IPS DF 6.9 (cell line): ENCODE measurements around the gene MED26.

ENCODE experiments used
- DNase-seq: peaks from one replicate; pipeline ENCODE4 v3.0.0-alpha.2; 2013; ENCODE audit warnings: low read depth, low spot score
- H3K27ac ChIP-seq: one replicate; pipeline ENCODE4 v1.5.1; 2013; ENCODE audit warnings: low read length, control low read depth
- H3K27me3 ChIP-seq: 2 replicates; pipeline ENCODE4 v1.6.1; 2013; ENCODE audit warnings: mild to moderate bottlenecking, low read length; ENCODE audit not compliant: control insufficient read depth, insufficient read depth
- H3K36me3 ChIP-seq: 2 replicates; pipeline ENCODE4 v1.6.1; 2013; ENCODE audit warnings: low read length; ENCODE audit not compliant: control insufficient read depth, insufficient read depth
- H3K4me1 ChIP-seq: 2 replicates; pipeline ENCODE4 v1.6.1; 2013; ENCODE audit warnings: low read length; ENCODE audit not compliant: control insufficient read depth, insufficient read depth
- H3K4me3 ChIP-seq: 2 replicates; pipeline ENCODE4 v1.5.1; 2013; ENCODE audit warnings: mild to moderate bottlenecking, low read length
- H3K9me3 ChIP-seq: 2 replicates; pipeline ENCODE4 v1.6.1; 2013; ENCODE audit warnings: low read length, inconsistent platforms; ENCODE audit not compliant: control insufficient read depth, insufficient read depth
- WGBS: extraction: QIAGEN DNeasy Blood & Tissue Kit; methylation state at CpG from one replicate; pipeline ENCODE4 v1.1.7; 2013; ENCODE audit warnings: mixed read lengths, missing lambda C conversion rate; ENCODE audit not compliant: insufficient read length, insufficient coverage; 5-methylcytosine and 5-hydroxymethylcytosine counted together

The MED26 gene

GRCh38 chr19:16585094-16585801, 42.8 kb downstream of the MED26 start:
- DNase-seq, result no peak
- no peaks in the 10 kb centered on the region for H3K36me3 ChIP-seq
- H3K9me3 ChIP-seq, result no peaks in the 10 kb centered on the region
- peaks cover 24% of the 10 kb centered on the region for H3K4me1 ChIP-seq
- H3K4me3 ChIP-seq, result no peak overlapping the region
- WGBS, result no CpG with 5 or more reads among the region's 13 CpGs
- H3K27me3 ChIP-seq, result no peaks in the 10 kb centered on the region
- H3K27ac ChIP-seq, result no peak overlapping the region

DNA sequence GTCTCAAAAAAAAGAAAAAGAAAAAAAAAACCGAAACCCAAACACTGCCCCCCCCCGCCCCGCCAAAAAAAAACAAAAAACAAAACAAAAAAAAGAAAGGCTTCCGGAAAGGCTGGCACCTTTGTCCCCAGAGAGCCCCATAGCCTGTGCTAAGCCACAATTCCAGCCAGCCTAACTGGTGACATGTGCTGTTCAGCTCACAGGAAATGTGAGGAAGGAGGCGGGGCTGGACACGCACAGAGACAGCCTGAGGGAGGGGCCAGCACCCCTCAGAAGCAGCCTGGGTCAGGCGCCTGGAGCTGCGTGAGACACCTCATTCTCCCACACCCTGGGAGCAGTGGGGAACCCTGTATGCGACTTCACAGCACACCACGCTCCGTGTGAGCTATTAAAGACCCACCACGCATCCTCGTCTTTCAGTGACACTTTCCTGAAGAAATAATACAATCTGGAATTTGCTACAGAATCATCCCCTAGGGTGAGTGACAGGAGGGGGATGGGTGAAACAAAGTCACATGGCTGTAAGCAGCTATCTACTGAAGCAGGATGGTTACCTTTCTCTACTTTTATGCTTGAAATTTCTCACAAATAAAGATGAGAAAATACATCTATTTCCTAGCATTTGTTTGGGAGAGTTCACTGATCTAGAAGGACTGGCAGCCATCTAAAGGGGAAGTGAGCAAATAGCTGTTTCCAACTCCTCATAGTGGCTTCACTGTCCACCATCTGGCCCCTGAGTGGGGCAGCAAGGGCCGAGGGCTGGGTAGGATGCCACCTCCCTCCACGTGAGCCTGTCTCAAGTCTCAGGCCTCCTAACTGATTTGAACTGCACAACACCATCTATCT, 43.5 kb downstream of the MED26 start:
- Histone ChIP-seq H3K4me1 (peaks cover 24% of the 10 kb centered on the region), H3K36me3 (no peaks in the 10 kb centered on the region), H3K27ac (no peak overlapping the region), H3K4me3 (no peak overlapping the region), H3K9me3 (no peaks in the 10 kb centered on the region), H3K27me3 (no peaks in the 10 kb centered on the region)
- no peak for DNase-seq
- WGBS, result no CpG with 5 or more reads among the region's 15 CpGs

DNA sequence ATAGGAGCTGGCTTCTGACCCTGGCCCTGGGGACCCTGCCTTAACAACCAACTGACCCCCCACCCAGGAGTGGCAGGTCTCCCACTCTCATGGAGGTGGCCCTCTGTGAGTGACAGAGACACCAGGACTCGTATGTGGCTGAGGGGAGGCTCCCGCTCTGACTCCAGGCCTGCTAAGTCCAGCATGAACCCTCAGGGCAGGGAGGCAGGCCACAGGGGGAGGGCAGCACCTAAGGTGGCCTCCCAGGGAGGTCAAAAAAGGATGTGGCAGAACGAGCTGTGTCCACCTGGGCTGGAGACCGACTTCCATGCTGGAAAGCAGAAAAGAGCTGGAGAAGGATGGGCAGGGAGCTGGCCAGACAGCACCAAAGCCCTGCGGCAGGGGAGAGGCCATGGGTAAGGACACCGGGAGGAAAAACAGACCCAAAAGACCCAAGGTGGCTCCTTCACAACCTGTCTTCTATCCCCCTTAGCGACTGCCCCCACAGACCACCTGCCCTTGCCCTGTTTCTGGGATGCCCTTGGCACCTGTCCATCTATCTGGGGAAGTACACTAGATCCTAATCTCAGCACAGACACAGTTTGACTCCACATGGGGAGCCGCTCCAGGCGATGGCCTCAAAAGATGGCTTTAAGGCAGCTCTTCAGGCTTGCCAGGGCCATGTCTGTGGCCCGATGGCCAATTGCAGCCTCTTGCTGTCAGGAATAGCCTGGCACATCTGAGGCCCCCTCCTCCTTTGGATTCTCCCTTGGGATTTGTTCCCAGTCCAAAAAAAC, 45.3 kb downstream of the MED26 start:
- Histone ChIP-seq H3K27ac (no peak overlapping the region), H3K9me3 (no peaks in the 10 kb centered on the region), H3K4me3 (no peak overlapping the region), H3K36me3 (peaks cover 6% of the 10 kb centered on the region; the same call in 1 of the 2 replicates), H3K27me3 (no peaks in the 10 kb centered on the region), H3K4me1 (peaks cover 19% of the 10 kb centered on the region)
- no peak for DNase-seq
- no CpG with 5 or more reads among the region's 10 CpGs for WGBS

DNA sequence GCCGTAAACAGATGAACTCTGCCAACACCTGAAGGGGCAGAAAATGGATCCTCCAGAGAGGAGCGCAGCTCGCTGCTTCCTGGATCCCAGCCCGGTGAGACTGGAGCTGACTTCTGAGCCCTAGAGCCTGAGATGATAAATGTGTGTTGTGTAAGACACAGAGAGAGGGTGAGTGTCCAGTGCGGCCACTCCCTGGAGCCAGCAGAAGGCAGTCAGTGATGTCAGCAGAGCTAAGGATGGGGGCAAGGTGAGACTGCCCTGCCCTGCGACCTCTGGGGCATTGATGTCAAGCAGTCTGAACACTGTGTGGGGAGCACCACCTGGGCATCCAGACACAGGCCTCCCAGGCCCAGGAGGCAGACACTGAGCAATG, 46.0 kb downstream of the MED26 start:
- Histone ChIP-seq H3K4me1 (peaks cover 11% of the 10 kb centered on the region), H3K9me3 (no peaks in the 10 kb centered on the region), H3K27ac (no peak overlapping the region), H3K4me3 (no peak overlapping the region), H3K36me3 (peaks cover 7% of the 10 kb centered on the region), H3K27me3 (no peaks in the 10 kb centered on the region)
- WGBS, result no CpG with 5 or more reads among the region's 6 CpGs
- no peak for DNase-seq

GRCh38 chr19:16581145-16581970, 46.6 kb downstream of the MED26 start:
- peaks cover 13% of the 10 kb centered on the region for H3K36me3 ChIP-seq
- H3K27me3 ChIP-seq, result no peaks in the 10 kb centered on the region
- no CpG with 5 or more reads among the region's 12 CpGs for whole genome bisulfite sequencing
- H3K27ac ChIP-seq, result no peak overlapping the region
- no peaks in the 10 kb centered on the region for H3K9me3 ChIP-seq
- no peak for DNase-seq
- no peak overlapping the region for H3K4me3 ChIP-seq
- H3K4me1 ChIP-seq, result peaks cover 8% of the 10 kb centered on the region

DNA sequence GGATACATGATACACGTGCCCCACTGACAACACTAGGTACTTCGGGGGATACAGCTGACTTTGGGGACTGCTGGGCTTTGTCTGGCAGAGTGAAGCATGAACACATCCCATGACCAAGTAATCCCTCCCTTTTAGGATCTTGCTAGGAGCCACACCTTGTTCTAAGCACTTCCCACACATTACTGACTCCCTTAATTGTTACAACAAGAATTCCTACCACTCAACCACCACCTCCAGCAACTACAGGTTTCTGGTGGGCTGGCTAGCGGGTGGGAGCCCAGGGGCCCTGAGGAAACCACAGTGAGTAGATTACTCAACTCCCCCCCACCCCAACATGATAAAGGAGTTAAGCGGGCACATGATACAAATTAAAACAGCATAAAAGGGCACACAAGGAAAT, 48.6 kb downstream of the MED26 start:
- peaks cover under 1% of the 10 kb centered on the region for H3K4me1 ChIP-seq
- H3K27ac ChIP-seq, result no peak overlapping the region
- H3K27me3 ChIP-seq, result no peaks in the 10 kb centered on the region
- WGBS, result no CpG with 5 or more reads among the region's 4 CpGs
- no peaks in the 10 kb centered on the region for H3K9me3 ChIP-seq
- DNase-seq, result no peak
- H3K4me3 ChIP-seq, result no peak overlapping the region
- peaks cover 20% of the 10 kb centered on the region for H3K36me3 ChIP-seq

DNA sequence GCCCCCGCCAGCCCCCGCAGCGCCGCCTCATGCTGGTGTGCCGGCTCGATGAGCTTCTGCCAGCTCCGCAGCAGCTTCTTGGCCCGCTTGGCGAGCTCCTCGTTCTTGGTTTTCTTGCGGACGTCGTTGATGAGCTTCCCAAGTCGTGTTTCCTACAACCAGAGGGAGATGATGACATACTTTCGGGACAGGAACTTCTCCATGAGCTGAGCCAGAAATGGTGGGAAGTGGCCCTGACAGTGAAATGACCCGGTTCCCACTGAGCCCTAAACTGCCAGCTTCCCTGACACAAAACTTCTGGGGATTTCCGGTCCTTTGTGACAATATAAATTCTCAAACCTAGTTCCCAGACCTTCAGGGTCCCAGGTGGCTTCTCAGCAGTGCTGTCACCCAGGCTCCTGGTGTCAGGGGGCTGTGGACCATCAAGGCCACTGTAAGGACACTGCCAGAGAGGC, 50.4 kb downstream of the MED26 start:
- Histone ChIP-seq H3K27ac (no peak overlapping the region), H3K4me3 (no peak overlapping the region), H3K27me3 (no peaks in the 10 kb centered on the region), H3K4me1 (no peaks in the 10 kb centered on the region), H3K36me3 (peaks cover 20% of the 10 kb centered on the region), H3K9me3 (no peaks in the 10 kb centered on the region)
- WGBS, result no CpG with 5 or more reads among the region's 17 CpGs
- DNase-seq, result no peak

GRCh38 chr19:16576690-16577530, 51.1 kb downstream of the MED26 start:
- no CpG with 5 or more reads among the region's 52 CpGs for WGBS
- no peak overlapping the region for H3K27ac ChIP-seq
- peaks cover 20% of the 10 kb centered on the region for H3K36me3 ChIP-seq
- no peak for DNase-seq
- no peaks in the 10 kb centered on the region for H3K27me3 ChIP-seq
- no peak overlapping the region for H3K4me3 ChIP-seq
- no peaks in the 10 kb centered on the region for H3K4me1 ChIP-seq
- H3K9me3 ChIP-seq, result no peaks in the 10 kb centered on the region

DNA sequence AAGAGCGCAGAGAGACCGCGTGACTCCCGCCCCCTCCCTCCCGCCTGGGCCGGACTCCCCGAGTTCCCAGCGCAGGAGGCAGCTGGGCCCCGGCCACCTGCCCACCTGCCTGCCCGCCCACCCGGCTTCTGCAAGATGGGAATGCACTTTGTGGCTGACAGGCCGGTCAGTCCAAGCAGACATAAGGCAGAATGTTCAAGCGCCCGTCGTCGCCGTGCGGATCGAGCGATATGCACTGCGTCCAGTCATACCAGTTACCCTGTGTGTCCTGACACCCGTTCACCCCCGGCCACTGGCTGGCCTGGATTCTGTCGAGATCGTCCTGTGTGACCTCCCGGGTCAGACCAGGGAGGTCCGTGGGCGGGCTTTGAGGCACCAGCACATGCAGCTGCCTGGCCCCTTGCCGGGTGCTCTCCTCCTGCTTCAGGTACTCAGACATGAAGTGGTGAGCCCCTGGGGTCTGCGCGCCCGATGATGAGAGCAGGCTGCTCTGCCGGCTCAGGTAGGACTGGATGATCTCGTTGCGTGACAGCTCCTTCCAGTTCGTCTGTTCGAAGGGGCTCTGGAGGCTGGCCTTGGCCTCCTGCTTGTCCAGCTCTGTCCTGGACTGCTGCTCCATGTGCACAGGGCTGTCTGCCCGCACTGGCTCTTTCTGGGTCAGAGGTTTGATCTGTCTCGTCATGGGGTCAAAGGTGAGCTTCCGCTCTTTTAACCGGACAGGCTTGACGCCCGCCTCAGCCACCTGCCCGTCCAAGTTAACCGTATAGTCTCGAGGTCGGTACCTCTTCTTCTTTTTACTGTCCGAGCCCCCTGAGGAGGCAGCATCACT, 51.9 kb downstream of the MED26 start:
- Histone ChIP-seq H3K36me3 (peaks cover 20% of the 10 kb centered on the region), H3K9me3 (no peaks in the 10 kb centered on the region), H3K27me3 (no peaks in the 10 kb centered on the region), H3K4me1 (no peaks in the 10 kb centered on the region), H3K27ac (no peak overlapping the region), H3K4me3 (no peak overlapping the region)
- DNase-seq, result no peak
- WGBS, result no CpG with 5 or more reads among the region's 48 CpGs
